GM12873 (cell line): Measurements from ENCODE around the gene SNX8.

ENCODE experiments used
- CTCF ChIP-seq: IDR thresholded peaks from 2 replicates; pipeline ENCODE4 v1.5.1; 2012; ENCODE audit warnings: low read depth, mild to moderate bottlenecking, moderate library complexity, low read length, control low read depth; ENCODE audit not compliant: insufficient read depth; ENCODE audit errors: missing control alignments

Gene SNX8

DNA sequence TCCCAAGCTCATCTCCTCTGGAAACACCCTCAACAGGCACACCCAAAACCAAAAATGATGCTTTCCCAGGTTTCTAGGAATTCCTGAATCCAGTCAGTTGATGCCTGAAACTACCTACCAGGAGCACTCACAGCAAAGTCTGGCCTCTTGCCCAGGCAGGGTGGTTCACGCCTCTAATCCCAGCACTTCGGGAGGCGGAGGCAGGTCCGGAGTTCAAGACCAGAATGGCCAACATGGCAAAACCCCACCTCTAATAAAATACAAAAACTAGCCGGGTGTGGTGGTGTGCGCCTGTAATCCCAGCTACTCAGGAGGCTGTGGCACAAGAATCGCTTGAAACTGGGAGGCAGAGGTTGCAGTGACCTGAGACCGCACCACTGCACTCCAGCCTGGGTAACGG, 83.4 kb downstream of the SNX8 start:
- no peak for TF ChIP-seq CTCF

DNA sequence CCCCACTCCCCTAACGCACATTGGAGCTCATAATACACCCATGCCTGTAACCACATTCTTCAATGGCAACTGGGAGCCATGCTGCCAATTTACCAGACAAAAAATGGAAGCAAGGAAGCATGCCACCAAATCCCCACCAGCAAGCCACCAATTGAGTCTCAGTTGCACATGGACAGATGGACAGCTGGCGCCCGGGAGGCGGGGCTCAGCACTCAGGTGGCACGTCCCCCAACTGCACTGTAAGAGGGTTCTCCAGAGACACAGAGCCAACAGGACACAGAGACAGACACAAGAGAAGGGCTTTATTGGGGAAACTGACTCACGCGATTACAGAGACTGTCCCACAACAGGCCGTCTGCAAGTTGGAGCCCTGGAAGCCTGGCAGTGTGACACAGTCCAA, 84.0 kb downstream of the SNX8 start:
- TF ChIP-seq CTCF: no peak

GRCh38 chr7:2229467-2229866, 84.8 kb downstream of the SNX8 start:
- TF ChIP-seq CTCF: no peak

- TF ChIP-seq CTCF: no peak
These were observed 85.3 kb downstream of the SNX8 start for GRCh38 chr7:2228921-2229320.

DNA sequence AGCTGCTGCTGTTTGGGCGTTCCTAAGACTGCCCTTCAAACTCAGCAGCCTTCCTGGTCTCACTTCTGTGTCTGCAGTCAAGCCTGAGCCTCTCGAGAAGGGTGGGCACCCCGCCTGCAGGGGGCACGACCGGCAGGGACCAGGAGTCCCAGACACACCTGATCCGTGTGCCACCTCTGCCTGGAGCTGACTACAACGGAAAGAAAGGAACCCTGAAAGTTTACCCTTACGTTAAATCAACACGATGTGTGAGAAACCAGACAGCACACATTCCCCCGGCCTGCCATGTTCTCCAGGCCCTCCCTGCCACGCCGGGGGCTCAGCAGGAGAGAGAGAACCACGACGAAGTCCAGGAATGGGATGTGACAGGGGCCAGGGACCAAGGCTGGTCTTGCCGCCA, 86.5 kb downstream of the SNX8 start:
- no peak for TF ChIP-seq CTCF

DNA sequence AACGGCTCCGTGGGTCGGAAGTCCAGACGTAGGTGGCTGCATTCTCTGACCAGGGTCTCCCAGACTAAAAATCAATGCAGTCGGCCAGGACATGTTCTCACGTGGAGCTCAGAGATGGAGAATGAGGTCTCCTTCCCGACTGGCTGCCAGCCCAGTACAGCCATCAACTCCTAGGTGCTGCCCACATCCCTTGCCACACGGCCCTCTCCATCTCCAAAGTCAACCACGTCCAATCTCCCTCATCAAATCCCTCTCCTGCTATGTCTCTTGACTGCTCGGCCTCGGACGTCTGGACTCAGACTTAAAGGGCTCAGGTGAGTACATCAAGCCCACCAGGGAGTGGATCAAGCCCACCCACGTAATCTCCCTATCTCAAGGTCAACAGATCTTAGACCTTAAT, 88.4 kb downstream of the SNX8 start:
- TF ChIP-seq CTCF: no peak

DNA sequence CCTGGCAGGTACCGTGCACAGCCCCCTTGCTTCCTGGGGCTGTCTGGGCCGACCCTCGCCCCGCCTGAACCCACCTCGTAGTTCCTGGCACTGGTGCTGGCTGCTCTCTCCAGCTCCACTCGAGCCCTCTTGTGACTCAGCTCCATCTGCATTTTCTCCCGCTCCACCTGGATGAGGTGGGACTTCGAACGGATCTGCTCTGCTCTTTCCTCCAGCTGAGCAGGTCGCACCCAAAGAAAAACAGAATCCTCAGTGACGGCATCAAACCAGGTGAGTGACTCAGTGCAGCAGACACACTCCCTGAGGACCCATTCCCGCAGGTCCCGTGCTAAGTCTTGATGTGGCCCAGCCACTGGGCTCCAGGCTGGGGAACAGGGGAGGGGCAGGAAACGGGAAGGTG, 88.9 kb downstream of the SNX8 start:
- TF ChIP-seq CTCF: no peak

DNA sequence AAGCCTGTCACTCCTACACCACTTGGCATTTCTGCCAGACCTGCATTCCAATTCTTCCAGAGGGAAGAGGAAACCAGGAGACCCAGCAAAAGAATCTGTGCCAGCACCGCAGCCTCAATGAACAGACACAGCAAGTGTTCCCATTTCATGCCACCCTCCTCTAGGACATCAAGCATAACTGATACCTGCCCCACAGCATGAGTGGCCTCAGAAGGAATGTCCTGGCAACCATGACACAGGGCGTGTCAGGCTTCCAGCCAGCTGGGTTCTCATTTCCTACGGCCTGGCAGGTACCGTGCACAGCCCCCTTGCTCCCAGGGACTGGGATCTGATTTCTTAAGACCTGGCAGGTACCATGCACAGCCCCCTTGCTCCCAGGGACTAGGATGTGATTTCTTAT, 89.3 kb downstream of the SNX8 start:
- no peak for TF ChIP-seq CTCF
